ENCODE results near the gene VAMP2.

The VAMP2 gene

GRCh38 chr17:8142887-8143580 is 19.7 kb downstream of the VAMP2 start:
- DNase-seq, result no peak

- no peak for DNase-seq
Observed at GRCh38 chr17:8142158-8142886, 20.4 kb downstream of the VAMP2 start.

- no peak for DNase-seq
Observed at GRCh38 chr17:8141741-8142140, 21.0 kb downstream of the VAMP2 start.

- DNase-seq, result no peak
Observed at GRCh38 chr17:8141045-8141444, 21.7 kb downstream of the VAMP2 start.

- DNase-seq, result peak; percentile 58 to 78 (median 70)
Observed at GRCh38 chr17:8140065-8141029, 22.4 kb downstream of the VAMP2 start.

- DNase-seq, result peak; percentile 97 to 99 (median 98)
Observed at GRCh38 chr17:8138672-8139371, 23.9 kb downstream of the VAMP2 start.

- no peak for DNase-seq
Observed at GRCh38 chr17:8138374-8138671, 24.4 kb downstream of the VAMP2 start.

- peak in 1 of 4 experiments; percentile 23 for DNase-seq
Observed at GRCh38 chr17:8137645-8138373, 24.9 kb downstream of the VAMP2 start.

GRCh38 chr17:8133941-8134340 is 28.8 kb downstream of the VAMP2 start:
- DNase-seq, result no peak

GRCh38 chr17:8133399-8133798 is 29.3 kb downstream of the VAMP2 start:
- DNase-seq, result no peak

- DNase-seq, result no peak
Observed at GRCh38 chr17:8131844-8132441, 30.8 kb downstream of the VAMP2 start.

GRCh38 chr17:8128125-8128784 is 34.5 kb downstream of the VAMP2 start:
- no peak for DNase-seq

GRCh38 chr17:8126491-8127066 is 36.2 kb downstream of the VAMP2 start:
- peak in 3 of 4 experiments; percentile 29 to 64 (median 51) for DNase-seq

- DNase-seq, result no peak
Observed at GRCh38 chr17:8125947-8126490, 36.7 kb downstream of the VAMP2 start.

- DNase-seq, result peak; percentile 75 to 88 (median 81)
Observed at GRCh38 chr17:8125154-8125946, 37.4 kb downstream of the VAMP2 start.

GRCh38 chr17:8124350-8125153 is 38.2 kb downstream of the VAMP2 start:
- peak in 3 of 4 experiments; percentile 21 to 43 (median 21) for DNase-seq

- peak in 1 of 4 experiments; percentile 26 for DNase-seq
Observed at GRCh38 chr17:8123695-8124349, 38.9 kb downstream of the VAMP2 start, which contains the start of gene HES7. Gene HES7, minus strand, starts transcription at chr17:8124106. Its CDS starts 22 bp downstream, at chr17:8124084.

Measured in suppressor macrophage (primary cell).